HEK293T (cell line): ENCODE results near the gene ROPN1L.

ENCODE experiments used
- CTCF ChIA-PET: fragments of 350-600 bp; formaldehyde crosslinking; extraction: SDS; loops from one replicate; lab custom pipeline; 2021; ENCODE audit warnings: antibody characterized with exemption, inconsistent platforms; lab: Yijun Ruan, JAX
- POLR2A ChIA-PET: fragments of 350-600 bp; formaldehyde crosslinking; extraction: SDS; loops from one replicate; lab custom pipeline; 2020; ENCODE audit warnings: antibody characterized with exemption, inconsistent platforms; lab: Yijun Ruan, JAX
- DNase-seq: peaks from one replicate; pipeline ENCODE4 v3.0.0; 2012; ENCODE audit warnings: mixed read lengths; ENCODE audit errors: extremely low spot score
- ARNT ChIP-seq: fragments of 450-650 bp; IDR thresholded peaks from 2 replicates; pipeline ENCODE4 v1.6.1; 2017; ENCODE audit warnings: mild to moderate bottlenecking
- BHLHE40 ChIP-seq: fragments of 450-650 bp; IDR thresholded peaks from 2 replicates; pipeline ENCODE4 v1.6.1; 2016; ENCODE audit warnings: mild to moderate bottlenecking, moderate library complexity, borderline replicate concordance
- CTBP1 ChIP-seq: fragments of 450-650 bp; IDR thresholded peaks from 2 replicates; pipeline ENCODE4 v1.6.1; 2016; ENCODE audit warnings: borderline replicate concordance
- ELF4 ChIP-seq: fragments of 450-650 bp; IDR thresholded peaks from 2 replicates; pipeline ENCODE4 v1.6.1; 2017; ENCODE audit warnings: antibody characterized with exemption
- FOXA1 ChIP-seq: fragments of 450-650 bp; IDR thresholded peaks from 2 replicates; pipeline ENCODE4 v1.6.1; 2016; ENCODE audit warnings: mild to moderate bottlenecking
- FOXK2 ChIP-seq: fragments of 450-650 bp; IDR thresholded peaks from 2 replicates; pipeline ENCODE4 v1.6.1; 2016; ENCODE audit warnings: mild to moderate bottlenecking
- FOXM1 ChIP-seq: fragments of 450-650 bp; IDR thresholded peaks from 2 replicates; pipeline ENCODE4 v1.6.1; 2017; ENCODE audit warnings: mild to moderate bottlenecking, borderline replicate concordance
- HDGF ChIP-seq: fragments of 450-650 bp; IDR thresholded peaks from 2 replicates; pipeline ENCODE4 v1.6.1; 2017; ENCODE audit warnings: antibody characterized with exemption, borderline replicate concordance
- L3MBTL2 ChIP-seq: fragments of 450-650 bp; conservative IDR thresholded peaks from 2 replicates; pipeline ENCODE4 v1.6.1; 2016; ENCODE audit warnings: mild to moderate bottlenecking
- LEF1 ChIP-seq: fragments of 450-650 bp; IDR thresholded peaks from 2 replicates; pipeline ENCODE4 v1.6.1; 2017; ENCODE audit warnings: mild to moderate bottlenecking, borderline replicate concordance
- NFRKB ChIP-seq: fragments of 450-650 bp; IDR thresholded peaks from 2 replicates; pipeline ENCODE4 v1.6.1; 2016; ENCODE audit warnings: mild to moderate bottlenecking, moderate library complexity
- PKNOX1 ChIP-seq: fragments of 450-650 bp; IDR thresholded peaks from 2 replicates; pipeline ENCODE4 v1.6.1; 2016
- SP1 ChIP-seq: fragments of 450-650 bp; IDR thresholded peaks from 2 replicates; pipeline ENCODE4 v1.6.1; 2017
- SUZ12 ChIP-seq: fragments of 450-650 bp; IDR thresholded peaks from 2 replicates; pipeline ENCODE4 v1.6.1; 2016; ENCODE audit warnings: mild to moderate bottlenecking
- TARDBP ChIP-seq: fragments of 450-650 bp; IDR thresholded peaks from 2 replicates; pipeline ENCODE4 v1.6.1; 2016
- ZNF384 ChIP-seq: fragments of 450-650 bp; IDR thresholded peaks from 2 replicates; pipeline ENCODE4 v1.6.1; 2016

ROPN1L gene

GRCh38 chr5:10485897-10486296 is 44.2 kb downstream of the ROPN1L start:
- ChIA-PET POLR2A (interaction anchor here (1.0 to 1.2 kb wide), 3 partner anchors 13 to 18 kb away, joined by 3 to 4 read pairs (median 4); no protein-coding TSS in a partner anchor), CTCF (no interaction called here)
- no peak for DNase-seq
- no peak for TF ChIP-seq FOXK2
- TF ChIP-seq SP1, result no peak
- TF ChIP-seq HDGF, result no peak
- no peak for TF ChIP-seq TARDBP
- no peak for TF ChIP-seq SUZ12
- TF ChIP-seq LEF1, result no peak
- no peak for TF ChIP-seq BHLHE40
- TF ChIP-seq ZNF384, result no peak
- no peak for TF ChIP-seq PKNOX1
- TF ChIP-seq CTBP1, result no peak
- TF ChIP-seq NFRKB, result no peak
- TF ChIP-seq ARNT, result no peak
- no peak for TF ChIP-seq L3MBTL2
- no peak for TF ChIP-seq ELF4
- no peak for TF ChIP-seq FOXM1
- no peak for TF ChIP-seq FOXA1

DNA sequence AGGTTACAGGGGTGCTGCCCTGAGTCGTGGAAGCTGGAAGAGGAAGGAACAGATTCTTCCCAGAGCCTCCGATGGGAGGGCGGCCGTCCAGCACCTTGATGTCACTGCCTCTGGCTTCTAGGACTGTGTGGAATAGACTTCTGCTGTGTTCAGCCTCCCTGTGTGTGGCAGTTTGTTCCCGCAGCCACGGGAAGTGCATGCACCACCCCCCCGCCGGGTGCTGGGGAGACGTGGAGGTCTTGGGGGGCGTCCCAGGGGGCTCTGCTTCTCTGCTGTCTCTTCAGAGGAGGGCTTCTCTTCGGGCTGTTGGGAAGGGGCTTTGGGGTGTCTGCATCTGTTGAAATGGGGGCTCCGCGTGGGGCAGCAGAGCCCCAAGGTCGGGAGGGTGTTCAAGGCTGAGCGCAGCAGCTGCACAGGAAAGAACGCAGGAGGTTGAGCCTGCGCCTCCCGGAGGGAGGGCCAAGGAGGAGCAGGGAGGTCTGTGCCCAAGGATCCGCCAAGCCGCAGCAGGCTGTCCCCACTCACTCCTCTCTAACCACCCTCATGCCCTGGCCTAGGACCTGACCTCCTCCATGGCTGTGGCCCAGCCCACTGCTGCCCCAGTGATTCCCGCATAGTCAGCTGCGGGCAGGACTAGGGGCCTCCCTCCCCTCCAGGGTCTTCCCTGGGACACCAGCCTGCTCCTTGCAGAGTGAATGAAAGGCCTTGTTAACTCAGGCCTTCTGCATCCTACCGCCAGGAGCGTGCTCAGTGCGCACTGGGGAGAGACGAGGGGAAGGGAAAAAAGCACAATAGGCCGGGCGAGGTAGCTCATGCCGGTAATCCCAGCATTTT is 45.0 kb downstream of the ROPN1L start:
- DNase-seq, result no peak
- ChIA-PET POLR2A (interaction anchor here (1.0 to 1.1 kb wide), 2 partner anchors 12 to 14 kb away, joined by 3 to 4 read pairs; no protein-coding TSS in a partner anchor), CTCF (no interaction called here)
- TF ChIP-seq SUZ12 (no peak), ARNT (no peak), CTBP1 (no peak), FOXA1 (no peak), ZNF384 (no peak), BHLHE40 (no peak), L3MBTL2 (no peak), ELF4 (no peak), PKNOX1 (no peak), TARDBP (no peak), HDGF (no peak)

DNA sequence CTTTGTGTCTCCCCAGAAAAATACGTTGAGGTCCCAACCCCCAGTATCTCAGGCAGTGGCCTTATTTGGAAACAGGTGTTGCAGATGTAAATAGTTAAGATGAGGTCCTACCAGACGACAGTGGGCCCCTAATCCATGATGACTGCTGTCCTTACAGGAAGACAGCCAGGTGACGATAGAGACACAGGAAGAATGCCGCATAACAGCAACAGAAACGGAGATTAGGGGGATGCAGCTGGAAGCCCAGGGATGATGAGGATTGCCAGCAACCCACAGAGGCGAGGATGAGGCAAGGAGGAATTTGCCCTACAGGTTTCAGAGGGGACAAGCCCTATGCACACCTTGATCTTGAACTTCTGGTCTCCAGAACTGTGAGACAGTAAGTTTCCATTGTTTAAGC is 46.5 kb downstream of the ROPN1L start:
- TF ChIP-seq LEF1 (no peak), TARDBP (no peak), PKNOX1 (no peak), FOXK2 (no peak), CTBP1 (no peak)
- CTCF ChIA-PET, result no interaction called here
- POLR2A ChIA-PET, result no interaction called here
- no peak for DNase-seq

GRCh38 chr5:10489810-10490426 is 48.2 kb downstream of the ROPN1L start:
- ChIA-PET POLR2A (interaction anchor here (0.8 to 1.5 kb wide), 3 partner anchors 9 to 13 kb away, joined by 3 to 4 read pairs (median 4); no protein-coding TSS in a partner anchor), CTCF (interaction anchor here (1.4 to 2.2 kb wide), 4 partner anchors 9 to 138 kb away, joined by 5 to 9 read pairs (median 6); no protein-coding TSS in a partner anchor)
- DNase-seq, result no peak
- TF ChIP-seq FOXK2 (no peak), ARNT (no peak), TARDBP (no peak), SUZ12 (no peak), FOXA1 (no peak), NFRKB (no peak), CTBP1 (no peak), LEF1 (no peak), L3MBTL2 (no peak), SP1 (no peak), BHLHE40 (no peak), FOXM1 (no peak), HDGF (no peak)

DNA sequence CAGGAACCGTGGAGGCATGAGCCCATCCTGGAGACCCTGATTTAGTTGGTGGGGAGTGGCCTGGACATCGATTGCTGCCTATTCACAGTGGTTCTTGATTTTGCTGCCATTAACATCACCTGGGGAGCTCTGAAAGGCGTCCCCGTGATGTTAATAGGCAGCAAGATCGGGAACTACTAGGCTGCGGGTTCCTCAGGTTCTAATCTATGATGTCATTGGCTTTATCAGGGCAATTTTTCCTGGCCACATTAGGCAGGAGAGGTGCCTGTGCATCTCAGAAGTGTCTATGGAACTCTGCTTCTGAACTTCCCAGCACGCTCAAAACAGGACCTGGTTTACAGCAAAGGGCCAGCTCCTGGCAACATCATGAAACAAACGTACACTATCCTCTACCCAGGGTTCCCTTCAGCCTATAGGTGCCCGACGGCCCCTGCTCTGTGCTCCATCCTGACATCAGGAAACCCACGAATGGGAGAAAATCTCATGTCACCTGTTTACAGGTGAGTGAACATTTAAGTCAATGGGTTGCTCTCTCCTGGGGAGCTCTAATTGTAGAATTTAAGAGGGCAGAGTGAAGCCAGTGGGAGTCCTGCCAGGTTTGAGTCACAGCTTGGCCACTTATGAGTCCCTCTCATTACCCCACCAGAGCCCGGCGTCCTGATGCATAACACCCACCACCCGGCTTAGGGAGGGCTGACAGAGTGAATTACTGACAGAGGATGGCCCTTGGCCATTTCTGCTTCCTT is 49.4 kb downstream of the ROPN1L start:
- DNase-seq, result no peak
- POLR2A ChIA-PET, result interaction anchor here (1.5 kb wide), 1 partner anchor 10 kb away, joined by 4 read pairs; no protein-coding TSS in a partner anchor
- TF ChIP-seq BHLHE40, result no peak
- no peak for TF ChIP-seq PKNOX1
- no peak for TF ChIP-seq SP1
- TF ChIP-seq ZNF384, result no peak
- TF ChIP-seq CTBP1, result no peak
- no peak for TF ChIP-seq SUZ12
- TF ChIP-seq FOXM1, result no peak
- TF ChIP-seq L3MBTL2, result no peak
- no peak for TF ChIP-seq NFRKB
- no peak for TF ChIP-seq ARNT
- no peak for TF ChIP-seq HDGF
- no peak for TF ChIP-seq TARDBP
- no peak for TF ChIP-seq LEF1
- CTCF ChIA-PET, result interaction anchor here (1.6 to 2.2 kb wide), 3 partner anchors 8 to 136 kb away, joined by 5 to 9 read pairs (median 6); no protein-coding TSS in a partner anchor
